ENCODE results near the gene C14orf132. TPM values are rescaled to one million over a fixed set of nuclear protein-coding genes. Genes with fewer than 3 reads are reported as not detected.
A peak's percentile ranks its signal among the peaks of the same experiment; 100 is the strongest.

Gene C14orf132
- total RNA-seq, 1 experiment from 2014 or later: 1.3 TPM

DNA sequence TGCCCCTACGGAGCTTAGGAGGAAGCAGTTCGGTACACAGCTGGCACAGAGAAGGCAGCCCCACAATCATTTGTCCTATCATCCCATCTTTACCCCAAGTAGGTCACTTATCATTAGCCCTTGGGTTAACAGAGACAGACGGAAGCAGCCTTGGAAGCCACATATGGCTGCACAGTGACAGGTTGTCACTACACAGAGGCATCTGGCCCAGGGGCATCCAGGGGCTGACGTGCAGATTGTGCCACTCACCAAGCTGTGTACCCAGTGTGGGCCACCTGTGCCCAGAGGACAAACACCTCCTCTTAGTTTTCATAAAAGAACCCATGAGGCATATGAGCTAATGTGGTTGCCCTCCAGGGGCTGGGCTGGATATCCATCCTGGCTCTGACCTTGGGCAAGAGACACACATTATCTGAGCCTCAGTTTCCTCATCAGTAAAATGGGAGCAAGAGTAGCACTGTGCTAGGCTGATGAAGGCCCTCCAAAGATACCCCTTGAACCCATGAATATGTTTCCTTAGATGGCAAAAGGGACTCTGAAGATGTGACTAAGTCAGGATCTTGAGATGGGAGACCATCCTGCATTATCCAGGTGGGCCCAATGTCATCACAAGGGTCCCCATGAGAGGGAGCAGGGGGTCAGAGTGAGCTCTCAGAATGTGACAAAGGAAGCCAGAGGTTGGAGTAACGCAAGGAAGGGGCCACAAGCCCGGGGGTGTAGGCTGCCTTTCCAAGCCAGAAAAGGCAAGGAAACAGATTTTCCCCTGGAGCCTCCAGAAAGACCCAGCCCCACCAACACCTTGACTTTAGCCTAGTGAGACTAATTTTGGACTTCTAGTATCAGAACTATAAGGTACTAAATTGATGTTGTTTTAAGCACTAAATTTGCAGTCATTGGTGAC, 64.6 kb downstream of the C14orf132 start:
- Mint-ChIP-seq H3K27ac (ENCODE audit: unreplicated experiment) (no peak overlapping the region), H3K9me3 (ENCODE audit: low read depth, unreplicated experiment) (no peaks in the 10 kb centered on the region), H3K27me3 (ENCODE audit: unreplicated experiment) (peaks cover 16% of the 10 kb centered on the region), H3K4me1 (ENCODE audit: low read depth, unreplicated experiment) (peaks cover 8% of the 10 kb centered on the region), H3K4me3 (ENCODE audit: low read depth, unreplicated experiment) (no peak overlapping the region), H3K36me3 (ENCODE audit: insufficient read depth, unreplicated experiment) (no peaks in the 10 kb centered on the region)
- BruUV-seq (replicated peaks): no TSS peak
- DNase-seq: no peak
- intact Hi-C loops (cut with micrococcal nuclease; ENCODE audit: unreplicated experiment): loop anchor here (10.0 kb wide), 1 partner anchor 101 kb away; the partner anchor contains the start of gene BDKRB2
- CTCF ChIA-PET: no interaction called here
- TF ChIP-seq CTCF (IDR thresholded peaks at IDR 0.05; ENCODE audit: unreplicated experiment): no peak

GRCh38 chr14:96104469-96105057, 65.4 kb downstream of the C14orf132 start:
- Mint-ChIP-seq H3K27me3 (ENCODE audit: unreplicated experiment) (peaks cover 16% of the 10 kb centered on the region), H3K27ac (ENCODE audit: unreplicated experiment) (no peak overlapping the region), H3K4me3 (ENCODE audit: low read depth, unreplicated experiment) (no peak overlapping the region), H3K36me3 (ENCODE audit: insufficient read depth, unreplicated experiment) (no peaks in the 10 kb centered on the region), H3K4me1 (ENCODE audit: low read depth, unreplicated experiment) (peaks cover 8% of the 10 kb centered on the region), H3K9me3 (ENCODE audit: low read depth, unreplicated experiment) (no peaks in the 10 kb centered on the region)
- DNase-seq: peak; percentile 50
- TF ChIP-seq CTCF (IDR thresholded peaks at IDR 0.05; ENCODE audit: unreplicated experiment): no peak
- CTCF ChIA-PET: no interaction called here
- no TSS peak for BruUV-seq (replicated peaks)
- intact Hi-C loops (cut with micrococcal nuclease; ENCODE audit: unreplicated experiment): loop anchor here (10.0 kb wide), 1 partner anchor 100 kb away; the partner anchor contains the start of gene BDKRB2

- intact Hi-C loops (cut with micrococcal nuclease; ENCODE audit: unreplicated experiment): loop anchor here (10.0 kb wide), 1 partner anchor 99 kb away; the partner anchor contains the start of gene BDKRB2
- H3K9me3 Mint-ChIP-seq (ENCODE audit: low read depth, unreplicated experiment): no peaks in the 10 kb centered on the region
- DNase-seq: no peak
- CTCF ChIA-PET: interaction anchor here (0.6 to 0.9 kb wide), 2 partner anchors 135 to 155 kb away, joined by 3 to 4 read pairs; no protein-coding TSS in a partner anchor
- no peak for TF ChIP-seq CTCF (IDR thresholded peaks at IDR 0.05; ENCODE audit: unreplicated experiment)
- no peak overlapping the region for H3K4me3 Mint-ChIP-seq (ENCODE audit: low read depth, unreplicated experiment)
- H3K27me3 Mint-ChIP-seq (ENCODE audit: unreplicated experiment): peaks cover 16% of the 10 kb centered on the region
- H3K36me3 Mint-ChIP-seq (ENCODE audit: insufficient read depth, unreplicated experiment): no peaks in the 10 kb centered on the region
- H3K27ac Mint-ChIP-seq (ENCODE audit: unreplicated experiment): no peak overlapping the region
- BruUV-seq (replicated peaks): no TSS peak
- peaks cover 8% of the 10 kb centered on the region for H3K4me1 Mint-ChIP-seq (ENCODE audit: low read depth, unreplicated experiment)
These were observed 66.1 kb downstream of the C14orf132 start for GRCh38 chr14:96105089-96105925.

- no peaks in the 10 kb centered on the region for H3K9me3 Mint-ChIP-seq (ENCODE audit: low read depth, unreplicated experiment)
- no peak for TF ChIP-seq CTCF (IDR thresholded peaks at IDR 0.05; ENCODE audit: unreplicated experiment)
- intact Hi-C loops (cut with micrococcal nuclease; ENCODE audit: unreplicated experiment): loop anchor here (10.0 kb wide), 1 partner anchor 99 kb away; the partner anchor contains the start of gene BDKRB2
- BruUV-seq (replicated peaks): no TSS peak
- peaks cover 8% of the 10 kb centered on the region for H3K4me1 Mint-ChIP-seq (ENCODE audit: low read depth, unreplicated experiment)
- H3K36me3 Mint-ChIP-seq (ENCODE audit: insufficient read depth, unreplicated experiment): no peaks in the 10 kb centered on the region
- no peak overlapping the region for H3K27ac Mint-ChIP-seq (ENCODE audit: unreplicated experiment)
- no peak for DNase-seq
- CTCF ChIA-PET: interaction anchor here (0.6 to 1.0 kb wide), 3 partner anchors 134 to 170 kb away, joined by 3 to 4 read pairs (median 3); no protein-coding TSS in a partner anchor
- H3K4me3 Mint-ChIP-seq (ENCODE audit: low read depth, unreplicated experiment): no peak overlapping the region
- H3K27me3 Mint-ChIP-seq (ENCODE audit: unreplicated experiment): peaks cover 16% of the 10 kb centered on the region
These were observed 66.8 kb downstream of the C14orf132 start for GRCh38 chr14:96105926-96106441.
